GM21723 (cell line): ENCODE measurements around the gene TAPBP.

Source experiments
- ATAC-seq: cut with Tn5 transposase; IDR thresholded peaks from one replicate; pipeline ENCODE4 v1.9.1; 2021; ENCODE audit warnings: mild to moderate bottlenecking, moderate library complexity; ENCODE audit not compliant: unreplicated experiment

TAPBP gene

DNA sequence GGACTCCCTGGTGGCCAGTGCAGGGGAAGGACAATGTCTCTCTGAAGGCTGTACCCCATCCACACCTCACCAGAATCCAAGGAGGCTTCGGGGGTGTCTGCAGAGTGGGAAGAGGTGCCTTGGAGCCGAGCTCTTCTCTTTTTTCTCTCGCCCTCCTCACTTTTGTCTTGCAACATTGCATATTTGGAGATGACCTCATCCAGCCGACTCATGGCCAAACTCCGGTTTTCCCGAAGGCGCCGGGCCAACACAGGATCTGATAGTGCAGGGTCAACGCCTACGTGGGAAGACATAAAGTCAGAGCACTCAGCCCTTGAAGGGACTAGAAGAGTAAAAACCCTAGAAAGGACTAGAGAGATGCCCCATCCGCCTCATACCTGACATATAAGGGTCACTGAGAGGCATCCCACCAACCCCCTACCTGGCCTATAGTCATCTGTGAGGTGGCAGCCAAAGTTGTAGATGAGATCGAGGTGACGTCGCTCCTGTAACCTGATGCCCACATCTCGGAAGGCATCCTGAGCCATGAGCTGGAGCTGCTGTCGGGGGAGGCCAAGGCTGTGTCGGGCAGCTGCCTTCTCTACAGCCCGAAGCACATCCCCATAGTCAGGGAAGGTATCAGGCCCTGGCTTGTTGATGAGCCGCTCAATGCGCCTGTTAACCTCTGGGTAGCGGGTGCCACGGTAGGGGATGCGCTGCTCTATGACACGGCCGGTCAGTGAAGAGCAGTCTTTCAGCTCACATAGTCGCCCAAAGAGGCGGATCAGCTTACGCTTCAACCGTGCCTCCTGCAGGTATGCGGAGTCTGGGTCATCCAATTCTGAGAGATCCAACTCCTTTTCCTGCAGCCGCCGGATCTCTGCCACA lies 6.7 kb upstream of the TAPBP start:
- no peak for ATAC-seq

DNA sequence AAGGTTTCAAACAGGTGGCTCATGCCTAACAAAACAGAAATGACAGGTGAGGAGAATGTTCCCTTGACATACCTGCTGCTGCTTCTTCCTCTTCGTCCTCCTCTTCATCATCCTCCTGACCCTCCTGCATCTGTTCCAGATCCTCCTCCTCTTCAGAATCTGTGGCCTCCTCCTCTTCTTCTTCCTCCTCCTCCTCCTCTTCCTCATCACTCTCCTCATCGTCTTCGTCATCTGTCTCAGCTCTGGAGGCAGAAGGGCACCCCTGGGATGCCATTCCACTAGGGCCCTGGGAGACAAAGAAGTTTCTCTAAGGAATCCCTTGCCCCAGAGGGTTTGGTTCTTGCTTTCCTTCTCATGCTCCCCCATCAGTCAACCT lies 6.0 kb upstream of the TAPBP start:
- no peak for ATAC-seq

DNA sequence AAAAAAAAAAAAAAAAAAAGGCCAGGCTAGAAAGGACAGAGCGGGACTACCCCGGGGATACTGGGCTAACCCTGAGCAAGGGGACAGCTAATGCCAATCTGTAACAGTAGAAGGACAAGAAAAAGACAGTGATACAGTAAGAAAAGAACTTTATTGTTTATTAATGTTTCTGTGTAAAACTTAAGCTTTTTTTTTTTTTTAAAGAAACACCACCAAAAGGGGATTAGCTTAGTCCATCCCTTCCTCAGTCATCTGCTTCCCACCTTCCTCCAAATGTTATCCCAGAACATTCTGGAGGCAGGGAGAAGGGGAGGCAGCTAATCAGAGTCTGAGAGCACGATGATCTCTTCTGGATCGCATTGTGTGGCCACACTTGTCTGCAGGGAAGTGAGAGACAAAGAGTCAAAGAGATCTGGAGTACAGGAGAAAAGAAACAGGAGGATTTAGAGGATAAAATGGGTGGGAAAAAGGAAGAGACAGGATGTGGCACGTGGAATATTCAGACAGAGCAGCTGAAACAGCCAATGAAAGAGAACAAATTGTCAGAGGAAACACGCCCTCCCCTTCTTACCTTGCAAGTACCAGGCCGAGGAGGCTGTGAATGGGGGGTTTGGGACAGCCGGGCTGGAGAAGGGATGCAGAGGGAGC lies 4.7 kb upstream of the TAPBP start:
- ATAC-seq: no peak

DNA sequence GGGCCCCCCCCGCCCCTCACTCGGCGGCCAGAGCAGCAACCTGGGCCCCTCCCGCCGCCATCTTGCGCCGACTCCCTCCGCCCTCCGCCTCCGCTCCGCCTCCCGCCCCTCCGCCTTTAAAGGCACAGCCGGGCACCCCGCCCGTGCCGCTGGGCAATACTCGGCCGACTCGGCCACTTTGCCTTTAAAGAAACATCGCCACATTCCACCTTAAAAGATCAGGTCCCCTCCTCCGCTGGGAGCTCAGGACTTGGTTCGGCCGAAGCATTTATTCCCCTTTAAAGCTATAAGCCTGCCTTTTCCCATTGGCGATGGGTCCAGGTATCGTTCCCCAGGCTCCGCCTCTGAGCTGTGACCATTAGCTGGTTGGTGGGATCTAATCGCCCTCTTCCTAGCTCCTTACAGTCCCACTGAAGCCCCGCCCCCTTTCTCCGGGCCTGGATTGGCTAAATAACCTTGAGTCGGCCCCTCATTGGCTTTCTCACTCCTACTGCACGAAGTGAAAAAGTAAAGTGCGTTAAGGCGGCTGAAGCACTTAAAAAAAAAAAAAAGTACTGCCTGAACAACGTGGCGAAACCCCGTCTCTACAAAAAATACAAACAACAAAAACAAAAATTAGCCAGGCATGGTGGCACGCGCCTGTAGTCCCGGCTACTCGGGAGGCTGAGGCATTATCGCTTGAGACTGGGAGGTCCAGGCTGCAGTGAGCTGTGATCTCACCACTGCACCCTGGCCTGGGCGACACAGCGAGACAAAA lies 4.0 kb upstream of the TAPBP start, which contains the start of gene ZBTB22:
ZBTB22 (minus strand) TSS at position 76 of the 757 bp plus-strand sequence. CDS start 828 bp downstream, outside the sequence.
- ATAC-seq: peak; percentile 39

DNA sequence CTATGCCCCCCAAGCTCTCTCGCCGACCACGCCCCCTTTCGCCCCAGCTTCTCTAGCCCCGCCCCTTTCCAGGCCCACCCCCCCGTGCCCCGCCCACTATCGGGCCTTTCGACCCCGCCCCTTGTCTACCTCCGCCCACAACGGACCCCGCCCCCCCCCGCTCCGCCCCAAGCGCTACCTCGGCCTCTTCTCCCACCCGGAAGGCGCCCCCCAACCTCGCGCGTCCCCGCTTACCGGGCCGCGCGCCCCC lies 3.5 kb upstream of the TAPBP start:
- no peak for ATAC-seq

DNA sequence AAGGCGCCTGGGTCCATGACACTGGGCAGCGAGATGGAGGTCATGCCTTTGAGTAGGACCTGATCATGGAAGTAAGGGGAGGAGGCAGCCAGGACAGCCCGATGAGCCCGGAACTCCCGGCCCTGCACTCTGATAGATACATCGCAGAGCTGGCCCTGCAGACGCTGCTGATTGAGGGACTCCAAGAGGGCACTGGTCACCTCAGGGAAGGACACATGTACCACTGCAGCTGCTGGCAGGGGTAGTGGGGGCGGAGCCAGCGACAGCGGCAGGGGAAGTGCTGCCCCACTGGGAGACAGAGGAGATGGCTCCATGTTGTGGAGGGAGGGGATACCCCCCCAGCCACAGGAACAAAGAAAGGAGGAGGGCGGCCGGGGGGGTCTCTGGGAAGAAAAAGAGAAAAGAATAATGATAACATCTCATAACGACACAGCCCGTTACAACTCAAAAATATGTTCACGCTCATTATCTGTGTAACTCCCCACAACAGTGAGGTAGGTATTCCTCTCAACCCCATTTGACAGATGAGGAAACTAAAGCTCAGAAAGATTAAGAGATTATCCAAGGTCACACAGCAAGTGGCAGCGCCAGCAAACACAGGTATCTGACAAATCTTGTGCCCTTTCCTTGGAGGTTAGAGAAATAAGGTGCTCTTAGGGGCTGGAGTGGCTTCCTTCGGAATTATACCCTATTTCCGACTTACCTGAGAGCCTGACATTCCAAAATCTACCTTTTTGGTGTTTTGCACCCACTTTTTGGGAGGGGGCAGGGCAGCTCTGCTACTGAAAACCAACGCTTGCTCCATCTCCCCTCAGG lies 2.9 kb upstream of the TAPBP start:
- no peak for ATAC-seq

- no peak for ATAC-seq
Measured at GRCh38 chr6:33315793-33316602, 2.1 kb upstream of the TAPBP start.

DNA sequence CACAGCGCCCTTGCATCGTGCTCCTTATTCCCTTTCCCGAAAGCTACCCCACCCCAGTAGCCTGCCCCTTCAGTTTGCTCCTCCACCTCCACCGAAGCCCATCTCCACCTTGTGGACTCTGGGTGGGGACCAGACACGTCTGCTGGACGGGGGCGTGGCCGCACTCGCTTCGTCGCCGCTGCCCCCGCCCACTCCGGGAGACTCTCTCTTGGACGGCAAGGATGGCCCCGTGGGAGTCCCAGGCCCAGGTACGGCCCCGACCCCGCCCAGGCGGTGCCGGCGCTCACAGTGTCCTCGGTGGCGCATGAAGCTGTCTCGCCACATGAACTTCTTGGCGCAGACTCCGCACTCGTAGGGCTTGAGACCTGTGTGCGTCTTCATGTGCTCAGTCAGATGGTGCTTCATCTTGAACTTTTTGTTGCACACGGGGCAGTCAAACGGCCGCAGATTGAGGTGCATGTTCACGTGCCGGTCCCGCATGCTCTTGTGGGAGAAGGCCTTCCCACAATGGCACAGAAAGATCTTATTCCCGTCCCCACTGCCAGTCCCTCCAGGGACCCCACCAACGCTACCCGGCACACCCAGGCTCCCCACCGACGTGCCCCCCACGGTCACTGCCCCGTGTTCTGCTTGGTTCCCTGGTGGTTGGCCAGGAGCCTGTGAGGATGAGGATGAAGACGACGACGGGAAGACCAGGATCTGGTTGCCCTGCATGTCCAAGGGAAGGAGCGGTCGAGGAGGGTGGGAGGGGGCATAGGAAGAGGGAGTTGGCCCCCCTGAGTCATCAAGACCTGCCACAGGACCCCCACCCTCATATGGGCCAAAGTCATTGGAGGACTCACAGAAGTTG lies 1.3 kb upstream of the TAPBP start:
- ATAC-seq: no peak

GRCh38 chr6:33314515-33314942 lies 651 bp upstream of the TAPBP start:
- ATAC-seq: no peak

- no peak for ATAC-seq
Measured at GRCh38 chr6:33313105-33313708, 671 bp downstream of the TAPBP start.

DNA sequence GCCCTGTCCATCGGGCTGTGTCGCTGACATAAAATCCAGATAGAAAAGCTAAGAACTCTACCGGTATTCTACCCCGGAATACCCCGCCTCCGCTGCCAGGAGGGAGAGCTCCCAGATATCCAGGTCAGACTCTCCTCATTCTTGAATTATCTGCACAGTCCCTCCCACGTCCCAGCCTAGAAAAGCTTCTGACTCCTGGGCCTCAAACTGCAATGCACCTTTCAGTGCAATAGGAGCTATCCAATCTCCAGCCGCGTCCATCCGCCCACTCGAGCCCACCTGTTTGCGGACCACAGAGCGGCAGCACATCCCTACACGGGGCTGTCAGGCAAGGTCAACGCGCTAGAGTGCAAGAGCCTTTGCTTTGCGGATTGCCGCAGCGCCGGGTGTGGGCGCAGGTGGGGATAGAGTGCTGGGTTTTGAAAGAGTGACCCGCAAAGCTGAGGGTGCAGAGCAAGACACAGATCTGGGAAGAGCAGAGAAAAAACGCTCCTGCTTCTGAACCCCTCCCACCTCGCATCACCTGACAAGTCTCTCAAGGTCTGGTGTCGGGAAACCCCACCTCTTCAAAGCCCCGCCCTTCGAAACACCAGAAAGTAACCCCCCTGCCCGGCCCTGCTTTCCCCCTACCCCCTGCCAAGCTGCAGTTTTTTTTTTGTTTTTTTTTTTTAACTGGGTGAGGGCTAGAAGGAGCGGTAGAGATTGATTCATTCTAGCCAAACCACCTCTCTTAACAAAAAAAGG lies 1.3 kb downstream of the TAPBP start:
- ATAC-seq: peak; percentile 29

DNA sequence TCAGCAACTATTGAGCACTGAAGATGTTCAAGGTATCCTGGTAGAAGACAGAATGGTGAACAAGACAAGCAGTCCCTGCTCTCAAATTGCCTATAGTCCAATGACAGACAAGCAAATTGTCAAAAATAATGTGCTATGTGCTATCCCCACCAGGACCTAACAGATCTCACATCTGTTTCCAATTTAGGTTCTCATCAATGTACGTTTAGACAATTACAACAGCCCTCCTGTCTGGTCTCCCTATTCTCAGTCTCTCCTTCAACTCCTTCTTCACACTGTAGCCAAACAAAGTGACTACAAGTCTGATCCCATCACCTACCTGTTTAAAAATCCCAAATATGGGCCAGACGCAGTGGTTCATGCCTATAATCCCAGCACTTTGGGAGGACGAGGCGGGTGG lies 7.5 kb downstream of the TAPBP start:
- ATAC-seq: no peak

- no peak for ATAC-seq
Measured at GRCh38 chr6:33305052-33305451, 8.8 kb downstream of the TAPBP start.

DNA sequence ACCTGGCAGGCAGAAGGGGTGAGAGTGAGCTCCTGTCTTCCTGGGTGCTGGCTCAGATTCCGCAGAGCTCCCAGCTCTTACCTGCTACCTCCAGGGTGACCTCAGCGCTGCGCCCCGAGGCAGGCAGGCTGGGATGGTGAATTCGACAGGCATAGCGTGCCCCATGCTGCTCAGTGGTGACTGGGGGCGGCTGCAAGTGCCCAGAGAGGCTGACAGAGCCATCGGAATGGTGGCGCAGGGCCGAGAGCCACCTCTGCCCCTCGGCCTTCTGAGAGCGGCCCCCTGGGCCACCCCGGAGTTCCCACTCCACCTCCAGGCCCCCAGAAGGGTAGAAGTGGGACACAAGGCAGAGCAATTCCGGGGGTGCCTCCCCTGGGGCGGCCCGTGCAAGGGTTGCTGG lies 9.7 kb downstream of the TAPBP start:
- no peak for ATAC-seq

- ATAC-seq: no peak
Measured at GRCh38 chr6:33301877-33302276, 12.0 kb downstream of the TAPBP start.

DNA sequence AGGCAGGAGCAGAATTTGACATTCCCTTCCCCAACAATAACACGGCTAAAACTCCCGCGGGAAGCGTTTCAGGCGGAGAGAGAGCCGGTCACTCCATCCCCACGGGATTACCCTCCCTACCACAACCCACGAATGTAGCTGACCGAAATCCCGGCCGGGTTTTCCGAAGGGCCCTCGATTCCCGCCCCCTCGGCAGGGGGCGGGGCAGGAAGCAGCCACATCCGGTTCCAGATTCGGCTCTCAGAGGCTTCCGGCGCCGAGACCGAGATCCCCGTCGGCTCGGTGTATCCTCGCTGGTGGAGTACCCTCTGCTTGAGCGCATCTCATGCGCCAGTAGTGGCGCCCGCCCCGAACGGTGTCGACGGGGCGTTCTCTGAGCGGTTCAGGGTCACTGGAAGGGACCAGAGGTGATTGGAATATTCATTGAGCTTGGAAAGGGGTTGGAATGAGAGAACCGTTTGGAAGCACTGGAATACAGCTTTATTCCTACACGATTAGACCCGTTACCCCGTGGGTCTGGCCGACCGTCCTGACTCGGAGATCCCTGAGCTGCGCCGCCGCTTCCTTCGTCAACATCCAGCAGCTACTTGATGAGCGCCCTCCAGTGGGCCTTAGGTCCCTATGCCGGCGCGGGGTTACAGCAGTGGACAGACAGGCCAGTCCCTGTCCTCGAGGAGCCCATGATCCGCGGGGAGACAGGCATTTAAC lies 14.5 kb downstream of the TAPBP start:
- peak; percentile 72 for ATAC-seq

GRCh38 chr6:33298773-33299236 lies 15.1 kb downstream of the TAPBP start, which contains the start of gene RGL2:
Gene RGL2 (minus strand): TSS chr6:33298942. CDS start chr6:33298610, 332 bp downstream.
- ATAC-seq: peak; percentile 26
